Endothelial cell of umbilical vein (primary cell): Measurements from ENCODE around the gene TOMM34. TPM values are rescaled to one million over a fixed set of nuclear protein-coding genes. Genes with fewer than 3 reads are reported as not detected.

Source experiments
- BruUV-seq: library from RNA; stranded (reverse); fragments of 400-500 nt; replicated peaks from 2 replicates; lab custom pipeline; 2021; lab: Mats Ljungman, UMichigan
- CTCF ChIA-PET: fragments of 300-600, 350-600 bp; sonication (Branson Sonifier 250); formaldehyde crosslinking; loops from one replicate; lab custom pipeline; 2021; ENCODE audit warnings: antibody characterized with exemption, inconsistent platforms; lab: Charles Lee
- POLR2A ChIA-PET: fragments of 300-600, 350-600 bp; sonication (Branson Sonifier 250); formaldehyde crosslinking; loops from one replicate; lab custom pipeline; 2021; ENCODE audit warnings: antibody characterized with exemption, inconsistent platforms; lab: Charles Lee
- DNase-seq: peaks from one replicate; pipeline ENCODE4 v3.0.0-alpha.2; 2011; ENCODE audit warnings: low read depth, low spot score
- FAIRE-seq: peaks from 2 replicates; lab custom pipeline; 2011; peaks lifted over from hg19 to GRCh38; lab: Jason Lieb, UNC
- H2AFZ ChIP-seq: 2 replicates; pipeline ENCODE4 v1.6.0; 2012; ENCODE audit warnings: low read depth, low read length, control low read depth, inconsistent platforms
- H3K27ac ChIP-seq: 2 replicates; pipeline ENCODE4 v1.5.1; 2011; ENCODE audit warnings: low read depth, mild to moderate bottlenecking, control low read depth, low read length, moderate library complexity; ENCODE audit not compliant: insufficient read depth
- H3K27me3 ChIP-seq, 2 experiments: 2 replicates each; pipeline versions ENCODE4 v1.6.0 to v1.6.1; 2011; ENCODE audit warnings: low read length in 2 of 2, mixed read lengths in 1 of 2; ENCODE audit not compliant: control insufficient read depth in 2 of 2, insufficient read depth in 2 of 2
- H3K36me3 ChIP-seq, 2 experiments: 2 replicates in 1 of 2; 3 replicates in 1 of 2; pipeline ENCODE4 v1.5.1; 2011; ENCODE audit warnings: low read length in 2 of 2, mild to moderate bottlenecking in 1 of 2, moderate library complexity in 1 of 2; ENCODE audit not compliant: control insufficient read depth in 2 of 2, insufficient read depth in 2 of 2; ENCODE audit errors: extremely low read depth in 1 of 2
- H3K4me1 ChIP-seq: 3 replicates; pipeline ENCODE4 v1.5.1; 2011; ENCODE audit warnings: mild to moderate bottlenecking, low read length; ENCODE audit not compliant: control insufficient read depth, insufficient read depth; ENCODE audit errors: extremely low read depth
- H3K4me2 ChIP-seq: 2 replicates; pipeline ENCODE4 v1.6.1; 2011; ENCODE audit warnings: low read length, control low read depth, mixed read lengths; ENCODE audit not compliant: insufficient read depth
- H3K4me3 ChIP-seq, 3 experiments: fragments of 200-600 bp in 1 of 3; sonication (generic), shearing (Covaris generic) in 1 of 3; replicated peaks in 1 of 3; 2 replicates each; pipeline ENCODE4 v1.5.1; 2011 to 2016; ENCODE audit warnings: control low read depth in 3 of 3, low read length in 3 of 3, mild to moderate bottlenecking in 2 of 3, inconsistent platforms in 1 of 3, low read depth in 1 of 3, moderate library complexity in 1 of 3; ENCODE audit not compliant: insufficient read depth in 1 of 3
- H3K79me2 ChIP-seq: 2 replicates; pipeline ENCODE4 v1.6.0; 2012; ENCODE audit warnings: low read length, inconsistent platforms; ENCODE audit not compliant: control insufficient read depth, insufficient read depth
- H3K9ac ChIP-seq: replicated peaks from 2 replicates; pipeline ENCODE3; 2011; ENCODE audit warnings: low read length, control low read depth; ENCODE audit not compliant: insufficient read depth; ENCODE audit errors: extremely low read depth
- H3K9me1 ChIP-seq: replicated peaks from 3 replicates; pipeline ENCODE4 v1.6.0; 2011; ENCODE audit warnings: mild to moderate bottlenecking, low read length; ENCODE audit not compliant: control insufficient read depth, insufficient read depth; ENCODE audit errors: extremely low read depth
- H3K9me3 ChIP-seq: replicated peaks from 2 replicates; pipeline ENCODE4 v1.5.1; 2012; ENCODE audit warnings: low read length, inconsistent platforms; ENCODE audit not compliant: control insufficient read depth, insufficient read depth
- H4K20me1 ChIP-seq: replicated peaks from 2 replicates; pipeline ENCODE3; 2011; ENCODE audit warnings: mild to moderate bottlenecking, low read length; ENCODE audit not compliant: control insufficient read depth, insufficient read depth; ENCODE audit errors: extremely low read depth
- EZH2 ChIP-seq: IDR thresholded peaks from 2 replicates; pipeline ENCODE4 v1.6.1; 2012; ENCODE audit warnings: borderline replicate concordance, low read depth, mild to moderate bottlenecking, moderate library complexity, low read length, inconsistent platforms; ENCODE audit not compliant: severe bottlenecking
- FOS ChIP-seq: IDR thresholded peaks from 2 replicates; pipeline ENCODE4 v1.6.1; 2011; ENCODE audit warnings: mild to moderate bottlenecking, low read length, moderate library complexity, borderline replicate concordance; ENCODE audit not compliant: insufficient read depth
- GATA2 ChIP-seq: IDR thresholded peaks from 2 replicates; pipeline ENCODE4 v1.7.0; 2011; ENCODE audit warnings: low read depth, mild to moderate bottlenecking, moderate library complexity, mixed read lengths, low read length; ENCODE audit not compliant: insufficient read length, insufficient read depth
- JUN ChIP-seq: IDR thresholded peaks from 2 replicates; pipeline ENCODE4 v1.6.1; 2011; ENCODE audit warnings: borderline replicate concordance, low read depth; ENCODE audit not compliant: insufficient read length, insufficient read depth
- MYC ChIP-seq: IDR thresholded peaks from one replicate; pipeline ENCODE4 v1.6.1; 2011; ENCODE audit warnings: mild to moderate bottlenecking, low read depth, low read length
- POLR2A ChIP-seq: IDR thresholded peaks from 2 replicates; pipeline ENCODE4 v1.6.1; 2012; ENCODE audit warnings: low read depth, mild to moderate bottlenecking, control low read depth, low read length
- POLR2AphosphoS5 ChIP-seq: IDR thresholded peaks from 2 replicates; pipeline ENCODE4 v1.6.1; 2012; ENCODE audit warnings: low read depth, mild to moderate bottlenecking, control low read depth, low read length, moderate library complexity; ENCODE audit not compliant: insufficient read depth
- dilution Hi-C: fragments of 300-500 bp; cut with MboI; formaldehyde crosslinking; loops from one replicate; pipeline ENCODE4 v1.15.0; 2019; ENCODE audit warnings: low sequenced_read_pairs; ENCODE audit not compliant: extremely low pct_ligation_motif_present
- intact Hi-C: fragments of 100-400 bp; cut with micrococcal nuclease; formaldehyde crosslinking; loops from one replicate; pipeline ENCODE4 v1.10.0; 2022
- polyA plus RNA-seq, 4 experiments: library from polyadenylated mRNA; depleted of rRNA in 3 of 4; stranded (reverse) in 3 of 4; unstranded in 1 of 4; fragments of >200 nt; gene quantifications; 2 replicates each; pipeline versions ENCODE4 v1.2.1 to v1.2.3, GENCODE V29; 2011 to 2012; ENCODE audit warnings: missing spikeins in 1 of 4
- total RNA-seq: library from RNA; stranded (reverse); gene quantifications from 2 replicates; pipeline ENCODE4 v1.2.3, GENCODE V29; 2021
- TF ChIP-seq, protein P1 (sequence below): IDR thresholded peaks from 2 replicates; pipeline ENCODE4 v1.6.1; 2011; ENCODE audit not compliant: insufficient read depth, insufficient read length
- TF ChIP-seq, protein P2 (sequence below), 2 donors: IDR thresholded peaks; 1 replicate in 1 of 2; 2 replicates in 1 of 2; pipeline ENCODE4 v1.5.1; 2011; ENCODE audit warnings: low read length in 2 of 2, mild to moderate bottlenecking in 2 of 2, moderate library complexity in 2 of 2, control low read depth in 1 of 2, inconsistent platforms in 1 of 2, low read depth in 1 of 2; ENCODE audit not compliant: insufficient read depth in 1 of 2; ENCODE audit errors: extremely low read depth in 1 of 2

TOMM34 gene
- total and polyA plus RNA-seq, 2 donors (not counting 3 experiments of a cell fraction or from before 2014, with no cell fraction given): 36.3 to 44.2 TPM

DNA sequence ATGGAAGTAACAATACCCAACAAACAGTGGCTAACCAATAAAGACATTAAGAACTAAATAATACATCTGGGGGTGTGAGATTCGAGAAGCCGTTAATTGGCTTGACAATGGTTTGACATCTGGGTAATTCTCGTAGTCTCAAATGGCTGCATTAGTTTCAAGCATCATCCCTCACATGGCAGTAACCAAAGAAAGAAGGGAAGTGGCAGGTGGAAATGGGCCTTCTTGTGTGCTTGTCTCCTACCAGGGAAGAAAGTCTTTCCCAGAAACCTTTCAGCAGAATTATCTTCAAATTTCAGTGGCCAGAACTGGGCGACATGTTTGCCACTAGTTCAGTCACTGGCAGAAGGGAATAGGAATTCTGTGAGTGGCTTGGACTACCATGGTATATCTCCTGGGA is 16.5 kb upstream of the TOMM34 start:
- H2AFZ ChIP-seq: no peak overlapping the region
- no peak overlapping the region for H3K4me3 ChIP-seq
- no peaks in the 10 kb centered on the region for H4K20me1 ChIP-seq
- no peak overlapping the region for H3K9ac ChIP-seq
- H3K4me2 ChIP-seq: no peak overlapping the region
- dilution Hi-C loops: no loop called here
- DNase-seq (no peak), FAIRE-seq (no peak)
- H3K9me3 ChIP-seq: no peaks in the 10 kb centered on the region
- POLR2A ChIA-PET: no interaction called here
- CTCF ChIA-PET: interaction anchor here (2.1 to 2.3 kb wide), 2 partner anchors 11 to 35 kb away, joined by 9 to 13 read pairs; no protein-coding TSS in a partner anchor
- no peaks in the 10 kb centered on the region for H3K27me3 ChIP-seq
- peaks cover 8% of the 10 kb centered on the region for H3K4me1 ChIP-seq
- TF ChIP-seq JUN (no peak), GATA2 (no peak), POLR2A (no peak)
- H3K9me1 ChIP-seq: no peaks in the 10 kb centered on the region
- no TSS peak for BruUV-seq
- no peaks in the 10 kb centered on the region for H3K79me2 ChIP-seq
- intact Hi-C loops: no loop called here
- H3K36me3 ChIP-seq: peaks cover 6 to 12% of the 10 kb centered on the region in 2 experiments
- H3K27ac ChIP-seq: no peak overlapping the region

DNA sequence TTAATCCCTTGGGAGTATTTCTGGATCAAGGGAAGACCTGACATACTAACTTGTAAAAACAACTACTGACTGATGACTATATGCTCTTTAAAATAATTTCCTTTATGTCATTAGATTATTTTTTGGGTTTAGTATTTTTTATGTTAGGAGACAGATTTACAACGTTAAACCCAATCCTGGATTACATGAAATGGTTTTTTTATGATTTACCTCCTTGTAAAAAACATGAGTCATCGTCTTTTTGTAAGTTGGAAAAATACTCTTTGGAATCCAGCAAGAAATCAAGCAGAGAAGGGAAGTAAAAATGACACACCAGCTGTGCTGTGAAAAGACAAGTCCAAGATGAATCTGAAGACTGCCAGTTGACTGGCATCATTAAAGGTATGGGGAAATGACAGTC is 12.9 kb upstream of the TOMM34 start:
- no peaks in the 10 kb centered on the region for H3K9me3 ChIP-seq
- ChIA-PET POLR2A (no interaction called here), CTCF (no interaction called here)
- peak overlapping the region; percentile 8 for H3K27ac ChIP-seq
- H3K4me2 ChIP-seq: no peak overlapping the region
- FAIRE-seq (peak; percentile 44), DNase-seq (no peak)
- no peak for TF ChIP-seq POLR2A
- TF ChIP-seq, protein P1, sequence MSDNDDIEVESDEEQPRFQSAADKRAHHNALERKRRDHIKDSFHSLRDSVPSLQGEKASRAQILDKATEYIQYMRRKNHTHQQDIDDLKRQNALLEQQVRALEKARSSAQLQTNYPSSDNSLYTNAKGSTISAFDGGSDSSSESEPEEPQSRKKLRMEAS: no peak
- TF ChIP-seq, protein P2, sequence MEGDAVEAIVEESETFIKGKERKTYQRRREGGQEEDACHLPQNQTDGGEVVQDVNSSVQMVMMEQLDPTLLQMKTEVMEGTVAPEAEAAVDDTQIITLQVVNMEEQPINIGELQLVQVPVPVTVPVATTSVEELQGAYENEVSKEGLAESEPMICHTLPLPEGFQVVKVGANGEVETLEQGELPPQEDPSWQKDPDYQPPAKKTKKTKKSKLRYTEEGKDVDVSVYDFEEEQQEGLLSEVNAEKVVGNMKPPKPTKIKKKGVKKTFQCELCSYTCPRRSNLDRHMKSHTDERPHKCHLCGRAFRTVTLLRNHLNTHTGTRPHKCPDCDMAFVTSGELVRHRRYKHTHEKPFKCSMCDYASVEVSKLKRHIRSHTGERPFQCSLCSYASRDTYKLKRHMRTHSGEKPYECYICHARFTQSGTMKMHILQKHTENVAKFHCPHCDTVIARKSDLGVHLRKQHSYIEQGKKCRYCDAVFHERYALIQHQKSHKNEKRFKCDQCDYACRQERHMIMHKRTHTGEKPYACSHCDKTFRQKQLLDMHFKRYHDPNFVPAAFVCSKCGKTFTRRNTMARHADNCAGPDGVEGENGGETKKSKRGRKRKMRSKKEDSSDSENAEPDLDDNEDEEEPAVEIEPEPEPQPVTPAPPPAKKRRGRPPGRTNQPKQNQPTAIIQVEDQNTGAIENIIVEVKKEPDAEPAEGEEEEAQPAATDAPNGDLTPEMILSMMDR (IDR thresholded peaks at IDR 0.05; ENCODE audit: extremely low read depth in 1 of 2, insufficient read depth in 1 of 2, low read depth in 1 of 2, low read length in 2 of 2): no peak
- no peak for TF ChIP-seq MYC
- TF ChIP-seq EZH2: no peak
- TF ChIP-seq JUN: no peak
- no peak for TF ChIP-seq FOS
- TF ChIP-seq POLR2AphosphoS5: no peak
- TF ChIP-seq GATA2: no peak
- intact Hi-C loops (no loop called here), dilution Hi-C loops (no loop called here)
- peaks cover 6 to 9% of the 10 kb centered on the region in 2 experiments for H3K36me3 ChIP-seq
- BruUV-seq: no TSS peak
- H3K4me1 ChIP-seq: peaks cover 36% of the 10 kb centered on the region
- H3K9ac ChIP-seq: no peak overlapping the region
- no peaks in the 10 kb centered on the region for H4K20me1 ChIP-seq
- H3K27me3 ChIP-seq: no peaks in the 10 kb centered on the region
- no peaks in the 10 kb centered on the region for H3K9me1 ChIP-seq
- peaks cover 18% of the 10 kb centered on the region for H3K79me2 ChIP-seq
- no peak overlapping the region for H3K4me3 ChIP-seq
- no peak overlapping the region for H2AFZ ChIP-seq
